Tibial nerve (tissue), 4 donors: ENCODE data around the gene LCN12.

Experiments used
- EP300 ChIP-seq, 2 donors: sonication (generic); formaldehyde crosslinking; IDR thresholded peaks; one replicate each; pipeline ENCODE4 v1.6.1; 2017; ENCODE audit warnings: antibody characterized with exemption in 2 of 2, mild to moderate bottlenecking in 1 of 2
- POLR2A ChIP-seq, 2 donors: fragments of 450-650 bp; IDR thresholded peaks; one replicate each; pipeline ENCODE4 v1.6.1; 2017; ENCODE audit warnings: antibody characterized with exemption in 2 of 2, mild to moderate bottlenecking in 2 of 2, moderate library complexity in 2 of 2
- TF ChIP-seq, protein P1 (sequence below), 5 experiments: fragments of 200-600 bp in 3 of 5; fragments of 450-650 bp in 2 of 5; sonication (generic) in 3 of 5; IDR thresholded peaks; one replicate each; pipeline ENCODE4 v1.5.1; 2016 to 2019; ENCODE audit warnings: antibody characterized with exemption in 5 of 5, mild to moderate bottlenecking in 3 of 5, moderate library complexity in 2 of 5

- no peak for TF ChIP-seq POLR2A (IDR thresholded peaks at IDR 0.05)
- TF ChIP-seq, protein P1, sequence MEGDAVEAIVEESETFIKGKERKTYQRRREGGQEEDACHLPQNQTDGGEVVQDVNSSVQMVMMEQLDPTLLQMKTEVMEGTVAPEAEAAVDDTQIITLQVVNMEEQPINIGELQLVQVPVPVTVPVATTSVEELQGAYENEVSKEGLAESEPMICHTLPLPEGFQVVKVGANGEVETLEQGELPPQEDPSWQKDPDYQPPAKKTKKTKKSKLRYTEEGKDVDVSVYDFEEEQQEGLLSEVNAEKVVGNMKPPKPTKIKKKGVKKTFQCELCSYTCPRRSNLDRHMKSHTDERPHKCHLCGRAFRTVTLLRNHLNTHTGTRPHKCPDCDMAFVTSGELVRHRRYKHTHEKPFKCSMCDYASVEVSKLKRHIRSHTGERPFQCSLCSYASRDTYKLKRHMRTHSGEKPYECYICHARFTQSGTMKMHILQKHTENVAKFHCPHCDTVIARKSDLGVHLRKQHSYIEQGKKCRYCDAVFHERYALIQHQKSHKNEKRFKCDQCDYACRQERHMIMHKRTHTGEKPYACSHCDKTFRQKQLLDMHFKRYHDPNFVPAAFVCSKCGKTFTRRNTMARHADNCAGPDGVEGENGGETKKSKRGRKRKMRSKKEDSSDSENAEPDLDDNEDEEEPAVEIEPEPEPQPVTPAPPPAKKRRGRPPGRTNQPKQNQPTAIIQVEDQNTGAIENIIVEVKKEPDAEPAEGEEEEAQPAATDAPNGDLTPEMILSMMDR (IDR thresholded peaks at IDR 0.05): no peak
- TF ChIP-seq EP300 (IDR thresholded peaks at IDR 0.05): no peak
Observed at GRCh38 chr9:136951541-136952320, at the start of gene LCN12.
